ENCODE data around the gene SNN. TPM values are rescaled to one million over a fixed set of nuclear protein-coding genes. Genes with fewer than 3 reads are reported as not detected.

The SNN gene
- total and polyA plus RNA-seq, 3 experiments from 2014 or later, result 5.8 to 10.6 (median 6.0) TPM

DNA sequence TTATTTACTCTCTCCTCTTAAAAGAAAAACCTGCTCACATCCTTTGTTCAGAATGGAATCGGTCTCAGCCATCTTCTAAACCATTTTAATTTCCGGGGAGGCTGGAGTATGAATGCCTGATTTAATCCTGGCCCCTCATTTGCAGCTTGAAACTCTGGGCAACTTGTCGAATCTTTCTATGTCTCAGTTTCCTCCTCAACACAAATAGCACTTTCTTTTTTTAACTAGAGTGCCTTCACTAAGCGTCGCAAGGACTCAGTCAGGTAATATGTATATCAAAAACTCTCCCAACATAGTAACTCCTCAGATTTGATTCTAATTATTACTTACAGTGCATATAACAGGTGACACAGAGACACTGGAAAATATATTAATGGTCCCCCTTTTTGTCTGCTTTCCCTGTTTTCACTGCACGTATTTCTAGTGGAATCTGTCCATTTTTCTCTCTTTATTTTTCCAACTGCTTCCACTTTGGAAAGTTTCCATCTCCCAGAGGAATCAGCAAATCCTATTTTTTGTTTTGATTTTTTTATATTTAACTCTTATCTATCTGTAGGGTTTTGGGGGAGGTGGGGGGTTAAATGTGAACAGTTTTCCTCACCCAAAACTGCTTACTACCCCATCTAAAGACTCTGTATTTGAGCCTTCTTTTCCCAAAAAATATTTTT lies 18.6 kb downstream of the SNN start:
- H3K4me1 ChIP-seq (ENCODE audit: insufficient read depth, low read length), result peaks cover 27% of the 10 kb centered on the region
- peaks cover 44% of the 10 kb centered on the region for H3K36me3 ChIP-seq (ENCODE audit: insufficient read depth, low read length)
- DNase-seq, result no peak
- H3K4me3 Mint-ChIP-seq, result no peak overlapping the region
- H3K27me3 ChIP-seq (ENCODE audit: insufficient read depth, low read length, poor library complexity, severe bottlenecking), result no peaks in the 10 kb centered on the region
- no peaks in the 10 kb centered on the region for H3K9me3 Mint-ChIP-seq
- H3K27ac ChIP-seq (ENCODE audit: low read depth, low read length), result no peak overlapping the region
- H3K4me1 Mint-ChIP-seq, result peaks cover 18 to 38% (median 36%) of the 10 kb centered on the region in 3 donors
- no peak overlapping the region for H3K4me3 ChIP-seq (ENCODE audit: low read length)
- ChIA-PET CTCF (no interaction called here), POLR2A (no interaction called here)
- H3K27ac Mint-ChIP-seq, result peak overlapping the region in 3 of 8 donors; percentile 5 to 21 (median 15)
- no peaks in the 10 kb centered on the region for H3K9me3 ChIP-seq (ENCODE audit: low read length)
- H3K36me3 Mint-ChIP-seq, result peaks cover 8 to 92% (median 30%) of the 10 kb centered on the region in 3 donors
- no peaks in the 10 kb centered on the region for H3K27me3 Mint-ChIP-seq

DNA sequence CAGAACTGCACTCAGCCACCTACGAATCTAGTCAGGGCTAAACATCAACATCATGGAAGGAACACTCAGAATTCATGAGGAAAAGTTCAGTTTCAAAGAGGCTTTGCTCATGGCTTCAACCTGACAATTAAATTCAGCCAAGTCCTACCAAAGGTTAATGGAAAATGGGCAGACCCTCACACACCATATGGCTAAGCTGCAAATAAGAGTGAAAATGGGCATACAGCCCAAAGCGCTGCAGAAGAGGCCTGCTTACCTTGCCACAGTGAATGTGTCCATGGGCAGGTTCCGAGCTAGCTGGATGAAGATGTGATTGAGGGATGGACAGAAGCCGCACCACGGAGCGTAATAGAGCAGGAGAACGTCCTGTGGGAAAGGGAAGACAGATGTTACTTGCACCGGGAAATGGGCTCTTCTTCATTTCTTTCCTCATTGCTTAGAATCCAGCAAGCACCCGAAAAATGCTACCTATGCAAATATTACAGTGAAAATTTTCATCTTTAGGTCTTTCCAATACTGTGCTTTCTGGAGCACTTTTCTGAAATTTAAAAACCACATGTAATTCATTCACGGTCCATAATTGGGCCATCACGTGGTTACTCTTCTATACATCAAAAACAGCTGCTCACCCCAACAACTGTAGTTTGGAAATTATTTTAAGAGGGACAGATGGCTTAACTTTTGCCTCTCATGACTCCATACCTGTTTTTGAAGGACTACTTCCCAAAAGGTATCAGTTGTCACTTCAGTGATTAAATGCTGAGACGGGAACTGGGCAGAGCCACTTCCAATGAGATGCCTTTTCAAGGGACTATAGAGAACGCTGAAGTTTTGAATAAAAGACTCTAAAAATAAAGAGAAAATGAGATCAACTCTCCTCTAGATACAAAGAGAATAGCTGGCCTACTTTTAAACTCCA lies 19.6 kb downstream of the SNN start:
- Histone ChIP-seq H3K4me3 (ENCODE audit: low read length) (no peak overlapping the region), H3K9me3 (ENCODE audit: low read length) (no peaks in the 10 kb centered on the region), H3K27ac (ENCODE audit: low read depth, low read length) (no peak overlapping the region), H3K36me3 (ENCODE audit: insufficient read depth, low read length) (peaks cover 41% of the 10 kb centered on the region), H3K4me1 (ENCODE audit: insufficient read depth, low read length) (peaks cover 17% of the 10 kb centered on the region), H3K27me3 (ENCODE audit: insufficient read depth, low read length, poor library complexity, severe bottlenecking) (no peaks in the 10 kb centered on the region)
- ChIA-PET CTCF (interaction anchor here (0.7 to 3.9 kb wide), 3 partner anchors 10 to 156 kb away, joined by 3 to 16 read pairs (median 8); no protein-coding TSS in a partner anchor), POLR2A (interaction anchor here (0.7 kb wide), 1 partner anchor 397 kb away, joined by 3 read pairs; no protein-coding TSS in a partner anchor)
- peaks cover 8 to 28% (median 26%) of the 10 kb centered on the region in 3 donors for H3K4me1 Mint-ChIP-seq
- no peak overlapping the region for H3K4me3 Mint-ChIP-seq
- peak overlapping the region in 2 of 8 donors; percentile 48 to 90 for H3K27ac Mint-ChIP-seq
- no peaks in the 10 kb centered on the region for H3K27me3 Mint-ChIP-seq
- H3K36me3 Mint-ChIP-seq, result peaks cover 8 to 93% (median 28%) of the 10 kb centered on the region in 3 donors
- H3K9me3 Mint-ChIP-seq, result no peaks in the 10 kb centered on the region
- DNase-seq, result no peak

DNA sequence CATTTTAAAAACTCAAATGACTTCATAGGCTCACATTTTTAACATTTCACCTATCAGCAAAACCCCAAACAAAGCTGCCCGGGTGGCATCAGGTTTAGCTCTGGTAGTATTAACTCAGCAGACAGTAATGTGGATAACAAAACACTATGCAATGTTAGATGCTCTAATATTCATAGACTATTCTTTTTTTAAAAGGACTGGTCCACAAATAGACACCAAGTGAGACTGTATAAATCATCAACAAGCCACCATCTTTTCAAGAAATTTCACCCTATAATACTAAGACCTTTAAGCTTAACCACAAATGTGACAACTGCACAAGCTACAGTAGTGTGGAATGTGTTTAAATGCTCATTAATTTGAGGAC lies 20.2 kb downstream of the SNN start:
- H3K4me1 ChIP-seq (ENCODE audit: insufficient read depth, low read length), result peaks cover 17% of the 10 kb centered on the region
- Mint-ChIP-seq H3K9me3 (no peaks in the 10 kb centered on the region), H3K27me3 (no peaks in the 10 kb centered on the region), H3K4me1 (peaks cover 8 to 22% (median 20%) of the 10 kb centered on the region in 3 donors), H3K4me3 (no peak overlapping the region), H3K36me3 (peaks cover 8 to 92% (median 26%) of the 10 kb centered on the region in 3 donors), H3K27ac (peak overlapping the region in 3 of 8 donors; percentile 23 to 32 (median 26))
- DNase-seq, result no peak
- H3K4me3 ChIP-seq (ENCODE audit: low read length), result no peak overlapping the region
- peaks cover 35% of the 10 kb centered on the region for H3K36me3 ChIP-seq (ENCODE audit: insufficient read depth, low read length)
- ChIA-PET POLR2A (interaction anchor here (0.7 kb wide), 1 partner anchor 396 kb away, joined by 3 read pairs; no protein-coding TSS in a partner anchor), CTCF (interaction anchor here (0.7 to 3.9 kb wide), 3 partner anchors 9 to 157 kb away, joined by 3 to 16 read pairs (median 8); no protein-coding TSS in a partner anchor)
- H3K9me3 ChIP-seq (ENCODE audit: low read length), result no peaks in the 10 kb centered on the region
- H3K27me3 ChIP-seq (ENCODE audit: insufficient read depth, low read length, poor library complexity, severe bottlenecking), result no peaks in the 10 kb centered on the region
- H3K27ac ChIP-seq (ENCODE audit: low read depth, low read length), result no peak overlapping the region

DNA sequence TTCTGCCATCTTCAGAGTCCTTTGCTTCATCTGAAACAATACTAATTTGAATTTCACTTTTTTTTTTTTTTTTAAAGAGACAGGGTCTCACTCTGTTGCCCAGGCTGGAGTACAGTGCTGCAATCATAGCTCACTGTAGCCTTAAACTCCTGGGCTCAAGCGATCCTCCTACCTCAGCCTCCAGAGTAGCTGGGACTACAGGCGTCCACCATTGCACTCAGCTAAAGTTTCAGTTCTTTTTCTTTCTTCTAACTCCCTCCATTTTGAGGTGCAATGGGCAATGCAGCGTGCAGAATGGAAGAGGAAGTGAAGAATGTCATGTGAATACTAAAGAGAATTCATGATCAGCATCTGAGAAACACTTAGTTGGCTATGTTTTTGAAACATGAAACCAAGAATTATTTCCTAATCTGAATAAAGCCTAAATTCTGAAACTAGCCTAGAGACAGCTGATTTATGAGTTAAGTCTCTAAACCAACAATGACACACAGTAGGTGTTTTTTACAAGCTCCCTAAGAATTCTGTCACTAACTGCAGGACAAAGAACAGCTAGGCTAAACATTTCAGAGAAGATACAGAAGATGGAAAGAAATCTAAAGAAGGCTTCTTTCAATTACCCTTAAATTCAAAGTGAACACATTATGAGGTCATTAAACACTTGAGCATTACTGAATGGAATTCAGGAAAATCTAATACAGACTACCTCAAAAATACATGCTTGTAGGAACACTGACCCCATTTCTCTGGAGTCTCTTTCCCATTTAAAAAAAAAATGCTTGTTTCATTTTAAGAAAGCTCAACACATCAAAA lies 21.0 kb downstream of the SNN start:
- no peak overlapping the region for H3K4me3 ChIP-seq (ENCODE audit: low read length)
- peaks cover 32% of the 10 kb centered on the region for H3K36me3 ChIP-seq (ENCODE audit: insufficient read depth, low read length)
- no peaks in the 10 kb centered on the region for H3K27me3 Mint-ChIP-seq
- DNase-seq, result no peak
- ChIA-PET CTCF (interaction anchor here (2.3 to 3.9 kb wide), 2 partner anchors 9 to 25 kb away, joined by 8 to 16 read pairs; no protein-coding TSS in a partner anchor), POLR2A (interaction anchor here (0.7 kb wide), 1 partner anchor 396 kb away, joined by 3 read pairs; no protein-coding TSS in a partner anchor)
- H3K4me1 Mint-ChIP-seq, result peaks cover 8 to 22% (median 20%) of the 10 kb centered on the region in 3 donors
- peak overlapping the region in 6 of 8 donors; percentile 1 to 86 (median 40) for H3K27ac Mint-ChIP-seq
- no peaks in the 10 kb centered on the region for H3K9me3 ChIP-seq (ENCODE audit: low read length)
- H3K4me1 ChIP-seq (ENCODE audit: insufficient read depth, low read length), result peaks cover 17% of the 10 kb centered on the region
- no peak overlapping the region for H3K4me3 Mint-ChIP-seq
- H3K27me3 ChIP-seq (ENCODE audit: insufficient read depth, low read length, poor library complexity, severe bottlenecking), result no peaks in the 10 kb centered on the region
- H3K36me3 Mint-ChIP-seq, result peaks cover 8 to 91% (median 22%) of the 10 kb centered on the region in 3 donors
- H3K27ac ChIP-seq (ENCODE audit: low read depth, low read length), result no peak overlapping the region
- H3K9me3 Mint-ChIP-seq, result no peaks in the 10 kb centered on the region

DNA sequence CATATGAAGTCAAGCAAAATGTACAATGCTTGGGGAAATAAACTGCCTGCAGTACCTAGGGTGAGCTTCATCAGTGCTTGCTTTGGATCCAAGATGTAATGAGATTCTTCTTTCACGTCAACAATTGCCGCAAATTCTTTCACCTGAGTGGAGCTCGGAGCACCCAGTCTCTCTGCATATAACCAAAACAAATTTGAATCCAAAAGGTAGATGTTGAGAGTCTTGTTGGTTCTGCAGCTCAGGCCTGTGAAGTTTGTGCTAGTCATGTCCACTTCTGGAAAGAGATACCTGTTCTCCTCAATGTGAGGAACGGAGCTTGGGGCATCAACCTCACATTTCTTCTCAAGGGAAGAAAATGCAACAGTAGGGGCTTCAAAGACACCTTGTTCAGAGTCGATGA lies 23.0 kb downstream of the SNN start:
- H3K36me3 Mint-ChIP-seq, result peaks cover 5 to 93% (median 25%) of the 10 kb centered on the region in 3 donors
- peaks cover 17% of the 10 kb centered on the region for H3K4me1 ChIP-seq (ENCODE audit: insufficient read depth, low read length)
- DNase-seq, result no peak
- peak overlapping the region in 1 of 8 donors; percentile 41 for H3K27ac Mint-ChIP-seq
- H3K9me3 Mint-ChIP-seq, result no peaks in the 10 kb centered on the region
- H3K27me3 Mint-ChIP-seq, result no peaks in the 10 kb centered on the region
- no peak overlapping the region for H3K4me3 ChIP-seq (ENCODE audit: low read length)
- peaks cover 32% of the 10 kb centered on the region for H3K36me3 ChIP-seq (ENCODE audit: insufficient read depth, low read length)
- H3K4me1 Mint-ChIP-seq, result peaks cover 16 to 31% (median 28%) of the 10 kb centered on the region in 3 donors
- no peak overlapping the region for H3K4me3 Mint-ChIP-seq
- ChIA-PET POLR2A (no interaction called here), CTCF (interaction anchor here (1.4 to 3.9 kb wide), 3 partner anchors 11 to 159 kb away, joined by 3 to 16 read pairs (median 4); no protein-coding TSS in a partner anchor)
- H3K27ac ChIP-seq (ENCODE audit: low read depth, low read length), result no peak overlapping the region
- H3K27me3 ChIP-seq (ENCODE audit: insufficient read depth, low read length, poor library complexity, severe bottlenecking), result no peaks in the 10 kb centered on the region
- no peaks in the 10 kb centered on the region for H3K9me3 ChIP-seq (ENCODE audit: low read length)

DNA sequence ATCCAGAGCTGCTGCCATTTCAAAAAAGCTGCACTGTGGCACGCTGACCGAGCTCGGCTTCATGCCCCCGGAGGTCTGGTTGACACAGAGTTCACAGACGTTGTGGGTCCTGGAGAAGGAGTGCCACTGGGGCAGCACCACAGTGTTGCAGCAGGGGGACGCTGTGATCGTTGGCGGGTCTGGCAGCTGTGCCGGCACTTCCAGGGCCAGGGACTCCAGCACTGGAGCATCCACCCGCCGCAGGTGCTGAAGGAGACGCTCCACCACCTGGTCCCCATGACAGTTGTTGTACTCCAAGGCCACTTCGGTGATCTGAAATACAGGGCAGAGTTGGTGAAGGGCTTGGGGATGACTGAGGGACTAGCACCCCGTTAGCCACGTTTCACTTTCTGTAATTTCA lies 23.5 kb downstream of the SNN start:
- ChIA-PET CTCF (interaction anchor here (1.5 to 3.9 kb wide), 2 partner anchors 22 to 160 kb away, joined by 4 to 16 read pairs; no protein-coding TSS in a partner anchor), POLR2A (no interaction called here)
- H3K4me1 Mint-ChIP-seq, result peaks cover 20 to 36% (median 33%) of the 10 kb centered on the region in 3 donors
- no peaks in the 10 kb centered on the region for H3K9me3 Mint-ChIP-seq
- no peak for DNase-seq
- H3K27me3 ChIP-seq (ENCODE audit: insufficient read depth, low read length, poor library complexity, severe bottlenecking), result no peaks in the 10 kb centered on the region
- no peaks in the 10 kb centered on the region for H3K9me3 ChIP-seq (ENCODE audit: low read length)
- H3K4me1 ChIP-seq (ENCODE audit: insufficient read depth, low read length), result peaks cover 17% of the 10 kb centered on the region
- H3K4me3 Mint-ChIP-seq, result no peak overlapping the region
- no peak overlapping the region for H3K4me3 ChIP-seq (ENCODE audit: low read length)
- no peak overlapping the region for H3K27ac ChIP-seq (ENCODE audit: low read depth, low read length)
- peaks cover 36% of the 10 kb centered on the region for H3K36me3 ChIP-seq (ENCODE audit: insufficient read depth, low read length)
- H3K27ac Mint-ChIP-seq, result no peak overlapping the region
- no peaks in the 10 kb centered on the region for H3K27me3 Mint-ChIP-seq
- H3K36me3 Mint-ChIP-seq, result peaks cover 2 to 93% (median 22%) of the 10 kb centered on the region in 3 donors

DNA sequence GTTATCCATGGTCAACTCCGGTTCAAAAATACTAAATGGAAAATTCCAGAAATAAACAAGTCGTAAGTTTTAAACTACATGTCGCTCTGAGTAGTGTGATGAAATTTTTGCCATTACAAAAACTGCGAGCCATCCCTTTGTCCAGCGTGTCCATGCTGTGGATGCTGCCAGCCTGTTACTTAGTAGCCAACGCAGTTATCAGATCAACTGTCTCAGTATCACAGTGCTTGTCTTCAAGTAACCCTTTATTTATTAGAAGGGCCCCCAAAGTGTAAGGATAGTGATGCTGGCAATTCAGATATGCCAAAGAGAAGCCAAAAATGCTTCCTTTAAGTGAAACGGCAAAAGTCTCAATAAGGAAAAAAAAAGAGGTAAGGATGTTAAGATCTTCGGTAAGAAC lies 23.9 kb downstream of the SNN start:
- no peak overlapping the region for H3K4me3 Mint-ChIP-seq
- H3K36me3 ChIP-seq (ENCODE audit: insufficient read depth, low read length), result peaks cover 38% of the 10 kb centered on the region
- no peak overlapping the region for H3K4me3 ChIP-seq (ENCODE audit: low read length)
- no peaks in the 10 kb centered on the region for H3K9me3 Mint-ChIP-seq
- POLR2A ChIA-PET, result no interaction called here
- CTCF ChIA-PET, result interaction anchor here (1.5 kb wide), 1 partner anchor 160 kb away, joined by 4 read pairs; no protein-coding TSS in a partner anchor
- H3K27me3 ChIP-seq (ENCODE audit: insufficient read depth, low read length, poor library complexity, severe bottlenecking), result no peaks in the 10 kb centered on the region
- DNase-seq, result no peak
- peaks cover 0 to 93% (median 20%) of the 10 kb centered on the region in 3 donors for H3K36me3 Mint-ChIP-seq
- peak overlapping the region in 1 of 8 donors; percentile 43 for H3K27ac Mint-ChIP-seq
- H3K27me3 Mint-ChIP-seq, result no peaks in the 10 kb centered on the region
- H3K9me3 ChIP-seq (ENCODE audit: low read length), result no peaks in the 10 kb centered on the region
- no peak overlapping the region for H3K27ac ChIP-seq (ENCODE audit: low read depth, low read length)
- H3K4me1 Mint-ChIP-seq, result peaks cover 23 to 40% (median 37%) of the 10 kb centered on the region in 3 donors
- peaks cover 17% of the 10 kb centered on the region for H3K4me1 ChIP-seq (ENCODE audit: insufficient read depth, low read length)

Data from CD8-positive, alpha-beta memory T cell (primary cell).